Measurements from ENCODE around the gene ERRFI1.
"Not testable (repeated sequence)": the region's sequence is repeated elsewhere in the genome, so short reads cannot be mapped to it uniquely, and the experiment has no call there.

The ERRFI1 gene

DNA sequence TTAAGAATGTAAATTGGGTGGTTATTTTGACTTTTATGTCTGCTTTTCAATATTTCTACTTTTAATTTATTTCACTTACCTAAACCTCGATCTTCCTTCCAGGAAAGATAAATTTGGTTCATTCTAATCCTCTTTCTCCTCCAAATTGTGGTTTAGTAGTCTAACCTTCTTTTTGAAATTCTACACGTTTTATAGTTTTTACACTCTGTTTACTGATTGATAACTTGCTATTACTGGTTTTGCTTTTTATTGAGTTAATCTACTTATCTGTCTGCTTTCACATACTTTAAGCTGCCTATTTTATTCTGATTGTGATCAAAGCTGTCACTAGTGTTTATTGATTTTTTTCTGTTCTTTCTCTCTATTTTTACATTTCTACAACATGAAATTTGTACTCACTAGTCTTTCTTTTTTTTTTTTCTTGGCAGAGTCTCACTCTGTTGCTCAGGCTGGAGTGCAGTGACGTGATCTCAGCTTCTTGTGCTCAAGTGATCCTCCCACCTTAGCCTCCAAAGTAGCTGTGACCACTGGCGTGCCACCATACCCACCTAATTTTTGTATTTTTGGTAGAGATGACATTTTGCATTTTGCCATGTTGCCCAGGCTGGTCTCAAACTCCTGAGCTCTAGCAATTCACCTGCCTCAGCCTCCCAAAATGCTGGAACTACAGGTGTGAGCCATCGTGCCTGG, 27.9 kb upstream of the ERRFI1 start:
- TF ChIP-seq, protein P1, sequence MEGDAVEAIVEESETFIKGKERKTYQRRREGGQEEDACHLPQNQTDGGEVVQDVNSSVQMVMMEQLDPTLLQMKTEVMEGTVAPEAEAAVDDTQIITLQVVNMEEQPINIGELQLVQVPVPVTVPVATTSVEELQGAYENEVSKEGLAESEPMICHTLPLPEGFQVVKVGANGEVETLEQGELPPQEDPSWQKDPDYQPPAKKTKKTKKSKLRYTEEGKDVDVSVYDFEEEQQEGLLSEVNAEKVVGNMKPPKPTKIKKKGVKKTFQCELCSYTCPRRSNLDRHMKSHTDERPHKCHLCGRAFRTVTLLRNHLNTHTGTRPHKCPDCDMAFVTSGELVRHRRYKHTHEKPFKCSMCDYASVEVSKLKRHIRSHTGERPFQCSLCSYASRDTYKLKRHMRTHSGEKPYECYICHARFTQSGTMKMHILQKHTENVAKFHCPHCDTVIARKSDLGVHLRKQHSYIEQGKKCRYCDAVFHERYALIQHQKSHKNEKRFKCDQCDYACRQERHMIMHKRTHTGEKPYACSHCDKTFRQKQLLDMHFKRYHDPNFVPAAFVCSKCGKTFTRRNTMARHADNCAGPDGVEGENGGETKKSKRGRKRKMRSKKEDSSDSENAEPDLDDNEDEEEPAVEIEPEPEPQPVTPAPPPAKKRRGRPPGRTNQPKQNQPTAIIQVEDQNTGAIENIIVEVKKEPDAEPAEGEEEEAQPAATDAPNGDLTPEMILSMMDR (conservative IDR thresholded peaks at IDR 0.05; ENCODE audit: control insufficient read depth, insufficient read depth, low read depth, low read length) = no peak
- H3K4me3 ChIP-seq (ENCODE audit: control insufficient read depth, low read depth, low read length) = no peak overlapping the region
- no peak for DNase-seq (ENCODE audit: low read depth)

DNA sequence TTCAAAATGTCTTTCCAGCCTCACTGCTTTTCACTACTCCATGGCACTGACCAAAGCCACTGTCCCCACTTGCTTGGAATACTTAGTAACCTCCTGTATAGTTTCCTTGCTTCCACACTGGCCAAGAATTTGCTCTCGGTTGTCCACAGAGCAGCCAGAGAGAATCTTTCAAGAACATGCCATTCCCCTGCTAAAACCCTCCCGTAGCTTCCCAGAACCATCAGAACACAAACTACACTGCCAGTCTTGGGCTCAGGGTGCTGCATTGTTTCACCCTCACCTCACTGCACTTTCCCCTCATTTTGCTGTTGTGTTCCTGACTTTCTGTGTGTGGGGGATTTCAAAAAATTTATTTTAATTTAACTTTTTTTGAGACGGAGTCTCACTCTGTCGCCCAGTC, 25.5 kb upstream of the ERRFI1 start:
- TF ChIP-seq, protein P1 (conservative IDR thresholded peaks at IDR 0.05; ENCODE audit: control insufficient read depth, insufficient read depth, low read depth, low read length) = no peak
- no peak overlapping the region for H3K4me3 ChIP-seq (ENCODE audit: control insufficient read depth, low read depth, low read length)
- DNase-seq (ENCODE audit: low read depth) = no peak

DNA sequence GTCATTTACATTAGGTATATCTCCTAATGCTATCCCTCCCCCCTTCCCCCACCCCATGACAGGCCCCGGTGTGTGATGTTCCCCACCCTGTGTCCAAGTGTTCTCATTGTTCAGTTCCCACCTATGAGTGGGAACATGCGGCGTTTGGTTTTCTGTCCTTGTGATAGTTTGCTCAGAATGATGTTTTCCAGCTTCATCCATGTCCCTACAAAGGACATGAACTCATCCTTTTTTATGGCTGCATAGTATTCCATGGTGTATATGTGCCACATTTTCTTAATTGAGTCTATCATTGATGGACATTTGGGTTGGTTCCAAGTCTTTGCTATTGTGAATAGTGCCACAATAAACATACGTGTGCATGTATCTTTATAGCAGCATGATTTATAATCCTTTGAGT, 23.1 kb upstream of the ERRFI1 start:
- not testable (repeated sequence) for DNase-seq (ENCODE audit: low read depth); H3K4me3 ChIP-seq (ENCODE audit: control insufficient read depth, low read depth, low read length)

DNA sequence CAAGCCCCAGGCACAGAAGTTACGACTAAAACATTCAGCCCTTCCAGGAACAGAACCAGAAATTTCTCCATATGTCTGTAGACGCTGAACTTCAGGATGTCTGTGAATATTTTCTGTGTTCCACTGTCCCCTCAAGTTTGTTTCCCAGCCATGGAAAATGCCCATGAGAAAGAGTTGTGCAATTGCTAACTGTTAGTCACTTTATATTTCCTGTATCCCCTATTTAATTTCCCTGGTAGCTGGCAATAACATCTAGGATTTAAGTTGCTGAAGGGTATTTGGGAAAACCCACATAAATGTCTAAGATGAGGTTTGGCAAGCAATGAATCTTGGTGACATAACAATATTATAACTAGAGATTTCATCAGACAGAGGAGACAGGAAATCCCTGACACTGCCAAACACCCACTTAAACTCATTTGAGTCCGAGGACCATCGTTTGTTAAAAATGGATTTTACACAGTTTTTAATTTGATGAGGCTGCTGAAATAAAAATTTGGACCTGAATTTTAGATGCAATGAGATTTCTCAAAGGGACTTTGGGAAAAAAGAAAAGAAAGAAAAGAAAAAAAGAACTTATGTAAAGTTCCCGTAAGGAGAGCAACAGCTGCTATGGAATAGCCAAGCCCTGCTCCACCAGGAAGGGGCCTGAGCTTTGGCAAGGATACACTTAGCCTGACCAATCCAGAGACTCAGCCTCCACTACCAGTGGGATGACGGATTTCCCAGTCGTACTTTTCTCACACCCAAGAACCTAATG, 21.8 kb upstream of the ERRFI1 start:
- peak; percentile 91 for DNase-seq (ENCODE audit: low read depth)
- TF ChIP-seq, protein P1 (conservative IDR thresholded peaks at IDR 0.05; ENCODE audit: control insufficient read depth, insufficient read depth, low read depth, low read length) = no peak

DNA sequence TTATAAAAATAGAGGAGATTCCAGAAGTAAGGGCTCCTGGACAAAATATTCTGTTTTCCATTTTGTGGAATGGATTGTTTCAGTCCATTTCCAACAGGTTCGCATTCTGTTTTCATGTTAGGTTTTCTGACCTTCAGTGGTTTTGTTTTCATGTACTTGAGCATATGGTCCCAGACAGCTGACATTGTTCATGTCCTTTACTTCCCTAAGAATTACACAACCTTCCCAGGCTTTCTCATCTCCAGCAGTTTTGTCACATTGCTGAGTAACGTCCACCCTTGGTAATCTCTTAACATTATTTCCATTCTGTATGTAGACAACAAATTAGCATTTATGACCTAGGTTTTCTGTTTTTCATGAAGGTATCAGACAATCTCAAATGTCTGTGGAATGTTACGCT, 21.0 kb upstream of the ERRFI1 start:
- TF ChIP-seq, protein P1 (conservative IDR thresholded peaks at IDR 0.05; ENCODE audit: control insufficient read depth, insufficient read depth, low read depth, low read length) = no peak
- no peak overlapping the region for H3K4me3 ChIP-seq (ENCODE audit: control insufficient read depth, low read depth, low read length)
- DNase-seq (ENCODE audit: low read depth) = peak; percentile 88

More for the DNA sequence above, 21.8 kb upstream of the ERRFI1 start:
- H3K4me3 ChIP-seq (ENCODE audit: control insufficient read depth, low read depth, low read length) = no peak overlapping the region

DNA sequence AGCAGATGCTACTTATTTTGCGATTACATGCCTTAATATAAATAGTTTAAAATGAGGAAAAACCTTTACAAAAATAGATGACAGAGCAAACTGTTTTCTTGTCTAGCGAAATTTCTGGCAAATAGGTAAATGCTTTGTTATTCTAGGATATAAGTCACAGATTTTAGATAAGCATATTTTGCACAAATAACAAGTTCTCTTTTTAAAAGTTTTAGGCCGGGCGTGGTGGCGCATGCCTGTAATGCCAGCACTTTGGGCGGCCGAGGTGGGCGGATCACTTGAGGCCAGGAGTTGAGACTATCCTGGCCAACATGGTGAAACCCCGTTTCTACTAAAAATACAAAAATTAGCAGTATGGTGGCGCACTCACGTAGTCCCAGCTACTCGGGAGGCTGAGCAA, 20.3 kb upstream of the ERRFI1 start:
- no peak for DNase-seq (ENCODE audit: low read depth)
- no peak overlapping the region for H3K4me3 ChIP-seq (ENCODE audit: control insufficient read depth, low read depth, low read length)
- TF ChIP-seq, protein P1 (conservative IDR thresholded peaks at IDR 0.05; ENCODE audit: control insufficient read depth, insufficient read depth, low read depth, low read length) = no peak

DNA sequence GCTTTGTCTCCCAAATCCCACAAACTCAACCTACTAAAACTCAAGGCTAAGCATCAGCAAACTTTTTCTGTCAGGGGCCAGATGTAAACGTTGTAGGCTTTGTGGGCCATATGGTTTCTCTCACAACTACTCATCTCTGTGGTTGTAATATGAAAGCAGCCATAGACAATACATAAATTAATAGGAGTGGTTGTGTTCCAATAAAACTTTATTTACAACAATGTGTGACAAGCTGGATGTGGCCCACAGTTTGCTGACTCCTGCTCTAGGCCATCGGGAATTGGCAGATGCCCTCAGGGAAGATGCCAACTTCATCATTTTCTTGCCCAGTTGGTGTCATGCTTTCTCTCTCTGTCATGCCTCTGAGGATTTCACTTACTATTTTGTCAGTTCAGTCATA, 17.5 kb upstream of the ERRFI1 start:
- TF ChIP-seq, protein P1 (conservative IDR thresholded peaks at IDR 0.05; ENCODE audit: control insufficient read depth, insufficient read depth, low read depth, low read length) = no peak
- H3K4me3 ChIP-seq (ENCODE audit: control insufficient read depth, low read depth, low read length) = no peak overlapping the region
- DNase-seq (ENCODE audit: low read depth) = no peak
